IMR-90 (cell line): ENCODE measurements around the gene C2. TPM values are rescaled to one million over a fixed set of nuclear protein-coding genes. Genes with fewer than 3 reads are reported as not detected.
A peak's percentile ranks its signal among the peaks of the same experiment; 100 is the strongest.

Experiments
- ATAC-seq: fragments of 200-7000 bp; cut with Tn5 transposase; 2 replicates; pipeline ENCODE4 v1.9.1; 2020; ENCODE audit warnings: low read depth, mild to moderate bottlenecking, moderate library complexity
- BruUV-seq: library from RNA; stranded (reverse); fragments of 400-500 nt; replicated peaks from 2 replicates; lab custom pipeline; 2021; lab: Mats Ljungman, UMichigan
- CTCF ChIA-PET: fragments of 300-600 bp; formaldehyde crosslinking; extraction: SDS; loops from one replicate; lab custom pipeline; 2021; ENCODE audit warnings: antibody characterized with exemption; lab: Yijun Ruan, JAX
- POLR2A ChIA-PET: fragments of 300-600 bp; sonication (Branson Sonifier 250); formaldehyde crosslinking; loops from one replicate; lab custom pipeline; 2022; ENCODE audit warnings: antibody characterized with exemption; ENCODE audit not compliant: unreplicated experiment; lab: Charles Lee
- DNase-seq: peaks from one replicate; pipeline ENCODE4 v3.0.0; 2013
- H2AFZ ChIP-seq: replicated peaks from 2 replicates; pipeline ENCODE3; 2013; ENCODE audit warnings: low read length, mild to moderate bottlenecking; ENCODE audit not compliant: poor library complexity
- H2AK5ac ChIP-seq: 2 replicates; pipeline ENCODE4 v1.6.1; 2013; ENCODE audit warnings: low read depth, low read length, inconsistent platforms
- H2AK9ac ChIP-seq: replicated peaks from 2 replicates; pipeline ENCODE3; 2013; ENCODE audit warnings: mild to moderate bottlenecking, low read depth, low read length, moderate library complexity; ENCODE audit not compliant: poor library complexity
- H2BK120ac ChIP-seq: 2 replicates; pipeline ENCODE4 v1.6.1; 2013; ENCODE audit warnings: low read depth, low read length, inconsistent platforms
- H2BK15ac ChIP-seq: 3 replicates; pipeline ENCODE4 v1.6.1; 2013; ENCODE audit warnings: low read depth, low read length, inconsistent platforms
- H2BK20ac ChIP-seq: 2 replicates; pipeline ENCODE4 v1.6.1; 2013; ENCODE audit warnings: low read depth, mild to moderate bottlenecking, inconsistent platforms, low read length, moderate library complexity
- H2BK5ac ChIP-seq: 2 replicates; pipeline ENCODE4 v1.6.1; 2013; ENCODE audit warnings: mild to moderate bottlenecking, low read depth, low read length, inconsistent platforms; ENCODE audit not compliant: poor library complexity, severe bottlenecking
- H3K14ac ChIP-seq: replicated peaks from 2 replicates; pipeline ENCODE4 v1.6.1; 2013; ENCODE audit warnings: low read depth, low read length, inconsistent platforms
- H3K18ac ChIP-seq: 2 replicates; pipeline ENCODE4 v1.6.1; 2013; ENCODE audit warnings: low read depth, low read length, control low read depth
- H3K23ac ChIP-seq: 2 replicates; pipeline ENCODE4 v1.6.1; 2013; ENCODE audit warnings: low read depth, low read length, inconsistent platforms
- H3K27ac ChIP-seq: 2 replicates; pipeline ENCODE4 v1.5.1; 2013; ENCODE audit warnings: mild to moderate bottlenecking, control low read depth, low read length; ENCODE audit not compliant: insufficient read depth
- H3K27me3 ChIP-seq: 2 replicates; pipeline ENCODE4 v1.6.1; 2013; ENCODE audit warnings: low read length; ENCODE audit not compliant: control insufficient read depth, insufficient read depth
- H3K36me3 ChIP-seq: 2 replicates; pipeline ENCODE4 v1.6.1; 2013; ENCODE audit warnings: low read length, mixed read lengths; ENCODE audit not compliant: control insufficient read depth, insufficient read depth
- H3K4ac ChIP-seq: 2 replicates; pipeline ENCODE4 v1.6.1; 2013; ENCODE audit warnings: low read depth, low read length, inconsistent platforms
- H3K4me1 ChIP-seq: 2 replicates; pipeline ENCODE4 v1.6.1; 2013; ENCODE audit warnings: low read length, mixed read lengths; ENCODE audit not compliant: control insufficient read depth, insufficient read depth
- H3K4me2 ChIP-seq: 2 replicates; pipeline ENCODE4 v1.6.1; 2013; ENCODE audit warnings: low read depth, mild to moderate bottlenecking, control low read depth, low read length, moderate library complexity
- H3K4me3 ChIP-seq: 2 replicates; pipeline ENCODE4 v1.5.1; 2013; ENCODE audit warnings: low read depth, mild to moderate bottlenecking, control low read depth, low read length, moderate library complexity; ENCODE audit not compliant: insufficient read depth
- H3K56ac ChIP-seq: 2 replicates; pipeline ENCODE4 v1.6.1; 2013; ENCODE audit warnings: low read length, inconsistent platforms; ENCODE audit not compliant: insufficient read depth; ENCODE audit errors: extremely low read depth
- H3K79me1 ChIP-seq, 2 experiments: 2 replicates each; pipeline ENCODE4 v1.6.1; 2013; ENCODE audit warnings: low read length in 2 of 2, inconsistent platforms in 1 of 2, low read depth in 1 of 2
- H3K9ac ChIP-seq: 2 replicates; pipeline ENCODE4 v1.6.1; 2013; ENCODE audit warnings: low read depth, low read length, control low read depth
- H3K9me1 ChIP-seq: 2 replicates; pipeline ENCODE4 v1.6.1; 2013; ENCODE audit warnings: low read length, inconsistent platforms; ENCODE audit not compliant: insufficient read depth
- H3K9me3 ChIP-seq: 2 replicates; pipeline ENCODE4 v1.6.1; 2013; ENCODE audit warnings: low read length; ENCODE audit not compliant: control insufficient read depth, insufficient read depth
- H4K20me1 ChIP-seq: 2 replicates; pipeline ENCODE4 v1.6.1; 2013; ENCODE audit warnings: low read length, inconsistent platforms; ENCODE audit not compliant: insufficient read depth
- H4K5ac ChIP-seq: 2 replicates; pipeline ENCODE4 v1.6.1; 2013; ENCODE audit warnings: mild to moderate bottlenecking, low read depth, low read length, control low read depth
- H4K8ac ChIP-seq, 2 experiments: 2 replicates each; pipeline ENCODE4 v1.6.1; 2013; ENCODE audit warnings: low read depth in 2 of 2, low read length in 2 of 2, control low read depth in 1 of 2, inconsistent platforms in 1 of 2
- H4K91ac ChIP-seq: 2 replicates; pipeline ENCODE4 v1.6.1; 2013; ENCODE audit warnings: low read depth, low read length, inconsistent platforms; ENCODE audit not compliant: insufficient read depth
- BHLHE40 ChIP-seq: fragments of 150-350 bp; IDR thresholded peaks from 2 replicates; pipeline ENCODE4 v1.6.1; 2016; ENCODE audit warnings: mild to moderate bottlenecking, low read depth, low read length
- CEBPB ChIP-seq: IDR thresholded peaks from 2 replicates; pipeline ENCODE4 v1.6.1; 2012; ENCODE audit warnings: low read depth, low read length, improper control_type of control experiment
- CHD1 ChIP-seq: IDR thresholded peaks from 2 replicates; pipeline ENCODE4 v1.6.1; 2012; ENCODE audit warnings: low read depth, low read length, improper control_type of control experiment
- CTCF ChIP-seq: conservative IDR thresholded peaks from 2 replicates; pipeline ENCODE4 v1.5.1; 2012; ENCODE audit warnings: mild to moderate bottlenecking, low read depth, low read length, improper control_type of control experiment
- FOS ChIP-seq: fragments of 150-350 bp; IDR thresholded peaks from 2 replicates; pipeline ENCODE4 v1.6.1; 2016; ENCODE audit warnings: low read depth, low read length
- MAZ ChIP-seq: IDR thresholded peaks from 2 replicates; pipeline ENCODE4 v1.6.1; 2012; ENCODE audit warnings: low read depth, mild to moderate bottlenecking, low read length, improper control_type of control experiment, moderate library complexity, borderline replicate concordance
- NFE2L2 ChIP-seq: fragments of 150-350 bp; IDR thresholded peaks from 2 replicates; pipeline ENCODE4 v1.6.1; 2016; ENCODE audit warnings: low read depth, mild to moderate bottlenecking, low read length
- RAD21 ChIP-seq: IDR thresholded peaks from 2 replicates; pipeline ENCODE4 v1.6.1; 2012; ENCODE audit warnings: low read length, improper control_type of control experiment
- RFX5 ChIP-seq: IDR thresholded peaks from 2 replicates; pipeline ENCODE4 v1.8.0; 2012; ENCODE audit warnings: low read depth, mild to moderate bottlenecking, low read length, moderate library complexity
- WGBS, 2 experiments: methylation state at CpG; one replicate each; pipeline versions ENCODE4 v1.1.5 to v1.1.7; 2013; ENCODE audit warnings: missing lambda C conversion rate in 2 of 2; ENCODE audit not compliant: insufficient read length in 1 of 2; ENCODE audit errors: extremely low coverage in 2 of 2; 5-methylcytosine and 5-hydroxymethylcytosine counted together
- dilution Hi-C: fragments of 300-500 bp; cut with HindIII; formaldehyde crosslinking; loops from one replicate; pipeline ENCODE4 v1.14.3; 2018; ENCODE audit warnings: low sequenced_read_pairs; ENCODE audit not compliant: unreplicated experiment
- in situ Hi-C: fragments of 300-500 bp; cut with MboI; formaldehyde crosslinking; loops from 3 replicates; pipeline ENCODE4 v1.14.3; 2019; ENCODE audit warnings: low sequenced_read_pairs, inconsistent platforms, mixed read lengths
- intact Hi-C: fragments of 100-400 bp; cut with micrococcal nuclease; formaldehyde crosslinking; loops from 2 replicates; pipeline ENCODE4 v1.10.0; 2022
- polyA plus RNA-seq, 3 experiments: library from polyadenylated mRNA; depleted of rRNA; stranded (reverse); fragments of >200 nt; gene quantifications; 2 replicates each; pipeline ENCODE4 v1.2.3, GENCODE V29; 2012; ENCODE audit warnings: low replicate concordance in 1 of 3
- total RNA-seq: library from RNA; depleted of rRNA; stranded (reverse); fragments of >200 nt; gene quantifications from 2 replicates; pipeline ENCODE4 v1.2.3, GENCODE V29; 2012

The C2 gene
- total and polyA plus RNA-seq, 2 of the 4 experiments (the other 2 are of a cell fraction): 0.18 to 0.19 TPM

GRCh38 chr6:31884528-31885035, 42.9 kb upstream of the C2 start:
- dilution Hi-C loops: no loop called here
- BruUV-seq: no TSS peak

More at GRCh38 chr6:31884528-31885035, 42.9 kb upstream of the C2 start:
- Histone ChIP-seq H4K91ac (no peak overlapping the region), H3K4ac (no peak overlapping the region), H3K14ac (no peak overlapping the region), H4K8ac (no peak overlapping the region), H2AK9ac (peak overlapping the region; percentile 76), H2AFZ (no peak overlapping the region), H3K9me1 (0 out of 2 replicates have a peak, but pooled peaks cover 2% of the 10 kb centered on the region), H4K20me1 (peaks cover 2% of the 10 kb centered on the region; the same call in 1 of the 2 replicates), H3K4me2 (no peak overlapping the region), H2BK15ac (no peak overlapping the region), H3K9me3 (no peaks in the 10 kb centered on the region), H2AK5ac (no peak overlapping the region), H4K5ac (no peak overlapping the region), H3K27ac (no peak overlapping the region), H2BK120ac (no peak overlapping the region), H3K36me3 (peaks cover 84% of the 10 kb centered on the region), H3K4me1 (no peaks in the 10 kb centered on the region), H2BK5ac (no peak overlapping the region), H3K23ac (no peak overlapping the region), H3K4me3 (no peak overlapping the region), H2BK20ac (no peak overlapping the region), H3K9ac (no peak overlapping the region), H3K56ac (no peak overlapping the region), H3K79me1 (no peaks in the 10 kb centered on the region), H3K27me3 (no peaks in the 10 kb centered on the region), H3K18ac (no peak overlapping the region)
- in situ Hi-C loops (no loop called here), intact Hi-C loops (no loop called here)
- TF ChIP-seq CEBPB: no peak
- no peak for TF ChIP-seq RAD21
- no peak for TF ChIP-seq FOS
- no peak for TF ChIP-seq CTCF
- no peak for TF ChIP-seq RFX5
- no peak for TF ChIP-seq NFE2L2
- TF ChIP-seq BHLHE40: no peak
- TF ChIP-seq MAZ: no peak
- TF ChIP-seq CHD1: no peak
- ATAC-seq: no peak
- DNase-seq: no peak
- 92% methylated on average over 2 of the region's 22 CpGs; no CpG with 5 or more reads in 1 of the 2 experiments for WGBS, 2 experiments
- ChIA-PET POLR2A (no interaction called here), CTCF (no interaction called here)
